ENCODE measurements around the gene CERKL. TPM values are rescaled to one million over a fixed set of nuclear protein-coding genes. Genes with fewer than 3 reads are reported as not detected.

Gene CERKL
- total RNA-seq, 4 donors from 2014 or later, result not detected

- no peak for ATAC-seq (ENCODE audit: low FRiP score)
- no peak for DNase-seq (ENCODE audit: low spot score)
- TF ChIP-seq CTCF (IDR thresholded peaks at IDR 0.05), result no peak
Measured at GRCh38 chr2:181623159-181623558, 33.7 kb downstream of the CERKL start.

DNA sequence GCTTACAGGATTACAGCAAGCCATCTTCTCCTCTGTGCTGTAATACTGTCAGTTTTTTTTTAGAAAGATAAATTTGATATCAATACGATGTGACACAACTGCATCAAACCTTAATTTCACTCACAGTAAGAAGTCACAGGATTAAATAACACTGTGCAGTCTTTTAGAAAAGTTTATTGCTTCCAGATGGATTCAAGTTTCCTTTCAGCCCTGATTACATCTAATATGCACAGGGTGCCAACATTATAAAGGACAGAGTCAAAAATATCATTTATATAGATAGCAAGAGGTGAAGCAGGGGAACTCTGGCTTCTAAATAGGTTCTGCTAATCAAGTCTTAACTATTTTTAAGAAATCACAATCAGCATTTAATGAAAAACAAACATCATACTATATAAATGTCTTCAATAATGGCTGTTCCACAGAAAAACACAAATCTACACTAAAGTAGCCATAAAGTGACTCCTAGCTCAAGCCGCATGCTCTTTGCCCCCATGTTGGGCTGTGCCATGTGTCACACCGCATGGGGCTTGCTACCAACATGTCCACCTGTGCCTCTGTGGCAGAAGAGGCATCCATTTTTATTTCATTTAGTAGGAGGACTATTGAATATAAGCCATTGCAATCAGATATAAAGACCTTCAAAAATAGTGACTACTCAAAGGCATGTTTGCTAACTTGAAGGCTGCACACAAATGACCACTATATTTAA, 35.0 kb downstream of the CERKL start:
- no peak for TF ChIP-seq CTCF (IDR thresholded peaks at IDR 0.05)
- DNase-seq (ENCODE audit: low spot score) (no peak), ATAC-seq (ENCODE audit: low FRiP score) (no peak)

GRCh38 chr2:181619516-181619915, 37.4 kb downstream of the CERKL start:
- no peak for ATAC-seq (ENCODE audit: low FRiP score)
- no peak for TF ChIP-seq CTCF (IDR thresholded peaks at IDR 0.05)
- DNase-seq (ENCODE audit: low spot score), result no peak

- no peak for TF ChIP-seq CTCF (IDR thresholded peaks at IDR 0.05)
- no peak for ATAC-seq (ENCODE audit: low FRiP score)
- DNase-seq (ENCODE audit: low spot score), result no peak
Measured at GRCh38 chr2:181616715-181617114, 40.2 kb downstream of the CERKL start.

DNA sequence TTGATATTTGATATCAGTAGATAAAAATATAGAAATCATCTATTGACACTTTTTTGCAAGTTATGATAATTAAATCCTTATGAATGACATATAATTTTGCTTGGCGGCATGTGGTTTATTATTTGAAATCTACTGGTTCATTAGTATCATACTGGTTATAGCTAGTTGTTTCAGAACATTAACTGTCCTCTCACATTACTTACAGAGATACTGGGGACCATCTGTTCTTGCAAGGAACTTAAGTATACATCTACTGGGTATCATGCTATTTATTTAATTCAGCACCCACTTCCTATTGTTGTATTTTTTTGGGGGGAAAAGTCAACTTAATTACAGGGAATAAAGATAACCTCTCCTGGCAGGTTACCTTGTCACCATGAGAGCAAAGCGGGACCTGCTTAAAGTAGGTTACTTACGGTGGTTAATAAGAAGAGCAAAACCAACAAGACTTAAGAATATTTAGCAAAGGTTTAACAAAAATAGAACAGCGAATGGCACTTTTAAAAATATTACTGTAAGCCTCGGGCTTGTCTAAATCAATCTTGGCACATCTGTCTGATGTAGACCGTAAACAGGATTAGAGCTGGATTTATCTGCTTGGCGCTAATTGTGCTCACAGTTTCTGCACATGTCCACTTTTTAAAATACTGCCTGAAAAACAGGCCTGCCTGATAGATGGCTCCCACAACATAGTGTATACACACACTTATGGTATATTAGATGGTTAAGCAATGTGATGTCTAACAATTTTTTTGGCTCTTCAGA, 41.8 kb downstream of the CERKL start:
- TF ChIP-seq CTCF (IDR thresholded peaks at IDR 0.05), result no peak
- no peak for DNase-seq (ENCODE audit: low spot score)
- ATAC-seq (ENCODE audit: low FRiP score), result no peak

DNA sequence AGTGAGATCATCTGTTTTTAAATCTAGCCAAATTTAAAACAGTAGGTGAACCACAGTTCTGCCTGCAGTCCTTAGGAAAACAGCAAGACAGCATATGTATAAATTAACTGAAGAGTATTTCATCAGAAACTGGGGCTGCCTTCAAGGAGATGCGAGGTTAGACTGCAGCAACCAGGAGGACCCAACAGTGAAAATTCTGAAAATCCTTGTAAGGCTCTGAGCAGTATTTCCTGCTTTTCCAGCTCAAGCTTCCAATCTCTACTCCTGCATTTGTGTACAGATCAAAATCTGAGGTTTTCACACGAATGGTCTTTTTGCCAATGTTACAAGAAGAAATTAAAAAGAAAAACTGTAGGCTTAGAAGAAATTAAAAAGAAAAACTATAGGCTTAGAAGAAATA, 43.7 kb downstream of the CERKL start:
- TF ChIP-seq CTCF (IDR thresholded peaks at IDR 0.05), result no peak
- ATAC-seq (ENCODE audit: low FRiP score), result no peak
- no peak for DNase-seq (ENCODE audit: low spot score)

Data from omental fat pad (tissue), 4 donors.